Mucosa of descending colon (tissue), 3 donors: ENCODE data around the gene SLC35A2. TPM values are rescaled to one million over a fixed set of nuclear protein-coding genes. Genes with fewer than 3 reads are reported as not detected.

Experiments used
- ATAC-seq: fragments of 200-7000 bp; cut with Tn5 transposase; one replicate; pipeline ENCODE4 v1.9.1; 2020; ENCODE audit warnings: mild to moderate bottlenecking, moderate library complexity
- DNase-seq, 3 donors: peaks; one replicate each; pipeline ENCODE4 v3.0.0-alpha.2; 2020
- H3K36me3 ChIP-seq: fragments of 200-600 bp; one replicate; pipeline ENCODE4 v1.8.0; 2021; ENCODE audit warnings: low read depth, mild to moderate bottlenecking
- H3K4me1 ChIP-seq: fragments of 200-600 bp; one replicate; pipeline ENCODE4 v1.8.0; 2021; ENCODE audit warnings: low read depth, mild to moderate bottlenecking
- H3K4me3 ChIP-seq: fragments of 200-600 bp; one replicate; pipeline ENCODE4 v1.8.0; 2021; ENCODE audit warnings: mild to moderate bottlenecking
- H3K9me3 ChIP-seq: fragments of 200-600 bp; one replicate; pipeline ENCODE4 v1.8.0; 2021; ENCODE audit warnings: mild to moderate bottlenecking
- intact Hi-C, 2 donors: fragments of 100-400 bp; cut with DNase I in 1 of 2; cut with micrococcal nuclease in 1 of 2; formaldehyde crosslinking; loops; one replicate each; pipeline versions ENCODE4 v1.11.0 to v1.11.1; 2022; cut with DNase I, micrococcal nuclease
- total RNA-seq, 3 donors: library from RNA; stranded (reverse); fragmentation: NEBNext Ultra II Directional in 2 of 3; extraction: Animal tissue kit (Norgen Biotek cat#: 25700) in 2 of 3; gene quantifications; one replicate each; pipeline versions ENCODE4 v1.2.1 to v1.2.4, GENCODE V29; 2021 to 2023
- TF ChIP-seq, protein P1 (sequence below): fragments of 200-600 bp; IDR thresholded peaks from one replicate; pipeline ENCODE4 v1.8.0; 2022; ENCODE audit warnings: antibody characterized with exemption, mild to moderate bottlenecking
- donor health status: DM: no; HTN: no; CAD: no; lungs with moderate emphysema.
- donor health status: DM: no; HTN: no; CAD: no.
- donor health status: DM: no; HTN: yes; CAD: no.

Gene SLC35A2
- total RNA-seq, 3 donors from 2014 or later, result 26.4 to 62.1 (median 52.2) TPM

DNA sequence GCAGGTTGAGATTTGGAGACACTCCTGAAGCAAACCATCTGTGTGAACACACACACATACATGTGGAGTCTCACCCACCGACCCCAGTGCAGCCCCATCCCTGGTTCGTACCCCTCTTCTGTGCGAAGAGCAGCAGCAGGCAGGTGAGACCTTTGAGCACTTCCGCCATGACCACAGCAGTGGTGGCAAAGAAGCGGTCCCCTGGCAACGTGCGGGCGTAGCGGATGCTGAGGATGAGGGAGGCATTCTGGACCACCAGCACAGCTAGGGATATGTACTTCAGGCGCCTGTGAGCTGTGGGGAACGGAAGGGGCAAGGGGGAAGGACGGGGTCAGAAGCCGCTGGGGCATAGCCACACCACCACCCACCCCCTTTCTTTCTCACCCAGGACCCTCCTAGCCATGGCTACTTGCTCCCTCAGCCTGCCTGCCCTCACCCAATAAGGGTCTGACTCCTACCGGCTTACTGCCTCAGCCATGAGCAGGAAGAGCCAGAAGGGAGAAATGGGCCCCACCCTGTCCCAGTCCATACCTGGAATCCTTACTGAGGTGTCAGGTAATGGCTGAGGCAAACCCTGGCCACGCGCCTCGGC, 1.6 kb downstream of the SLC35A2 start:
- Histone ChIP-seq H3K4me1 (no peaks in the 10 kb centered on the region), H3K9me3 (no peaks in the 10 kb centered on the region), H3K4me3 (no peak overlapping the region), H3K36me3 (no peaks in the 10 kb centered on the region)
- intact Hi-C loops, result no loop called here
- DNase-seq, result peak in 1 of 3 donors; percentile 44
- TF ChIP-seq, protein P1, sequence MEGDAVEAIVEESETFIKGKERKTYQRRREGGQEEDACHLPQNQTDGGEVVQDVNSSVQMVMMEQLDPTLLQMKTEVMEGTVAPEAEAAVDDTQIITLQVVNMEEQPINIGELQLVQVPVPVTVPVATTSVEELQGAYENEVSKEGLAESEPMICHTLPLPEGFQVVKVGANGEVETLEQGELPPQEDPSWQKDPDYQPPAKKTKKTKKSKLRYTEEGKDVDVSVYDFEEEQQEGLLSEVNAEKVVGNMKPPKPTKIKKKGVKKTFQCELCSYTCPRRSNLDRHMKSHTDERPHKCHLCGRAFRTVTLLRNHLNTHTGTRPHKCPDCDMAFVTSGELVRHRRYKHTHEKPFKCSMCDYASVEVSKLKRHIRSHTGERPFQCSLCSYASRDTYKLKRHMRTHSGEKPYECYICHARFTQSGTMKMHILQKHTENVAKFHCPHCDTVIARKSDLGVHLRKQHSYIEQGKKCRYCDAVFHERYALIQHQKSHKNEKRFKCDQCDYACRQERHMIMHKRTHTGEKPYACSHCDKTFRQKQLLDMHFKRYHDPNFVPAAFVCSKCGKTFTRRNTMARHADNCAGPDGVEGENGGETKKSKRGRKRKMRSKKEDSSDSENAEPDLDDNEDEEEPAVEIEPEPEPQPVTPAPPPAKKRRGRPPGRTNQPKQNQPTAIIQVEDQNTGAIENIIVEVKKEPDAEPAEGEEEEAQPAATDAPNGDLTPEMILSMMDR, result no peak
- ATAC-seq, result no peak

DNA sequence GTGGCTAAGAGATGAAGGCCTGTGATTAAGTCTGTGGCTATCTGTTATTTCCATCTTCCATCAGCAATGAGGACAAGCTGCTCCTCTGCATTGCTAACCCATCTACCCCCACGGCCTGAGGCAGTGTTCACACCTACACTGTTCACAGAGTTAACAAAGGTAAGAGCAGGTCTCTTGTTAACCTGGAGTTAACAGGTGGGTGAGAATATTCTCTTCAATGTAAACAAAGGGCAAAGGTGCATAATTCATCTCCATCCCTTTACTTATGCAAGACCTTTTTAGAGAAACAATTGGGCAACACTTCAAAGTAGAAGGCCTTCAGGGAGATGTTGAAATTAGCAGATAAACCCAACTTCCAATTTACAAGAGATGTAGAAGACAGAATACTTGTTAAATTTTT, 2.8 kb downstream of the SLC35A2 start:
- Histone ChIP-seq H3K9me3 (no peaks in the 10 kb centered on the region), H3K36me3 (no peaks in the 10 kb centered on the region), H3K4me1 (no peaks in the 10 kb centered on the region), H3K4me3 (no peak overlapping the region)
- TF ChIP-seq, protein P1, result no peak
- intact Hi-C loops, result no loop called here
- no peak for DNase-seq
- no peak for ATAC-seq

DNA sequence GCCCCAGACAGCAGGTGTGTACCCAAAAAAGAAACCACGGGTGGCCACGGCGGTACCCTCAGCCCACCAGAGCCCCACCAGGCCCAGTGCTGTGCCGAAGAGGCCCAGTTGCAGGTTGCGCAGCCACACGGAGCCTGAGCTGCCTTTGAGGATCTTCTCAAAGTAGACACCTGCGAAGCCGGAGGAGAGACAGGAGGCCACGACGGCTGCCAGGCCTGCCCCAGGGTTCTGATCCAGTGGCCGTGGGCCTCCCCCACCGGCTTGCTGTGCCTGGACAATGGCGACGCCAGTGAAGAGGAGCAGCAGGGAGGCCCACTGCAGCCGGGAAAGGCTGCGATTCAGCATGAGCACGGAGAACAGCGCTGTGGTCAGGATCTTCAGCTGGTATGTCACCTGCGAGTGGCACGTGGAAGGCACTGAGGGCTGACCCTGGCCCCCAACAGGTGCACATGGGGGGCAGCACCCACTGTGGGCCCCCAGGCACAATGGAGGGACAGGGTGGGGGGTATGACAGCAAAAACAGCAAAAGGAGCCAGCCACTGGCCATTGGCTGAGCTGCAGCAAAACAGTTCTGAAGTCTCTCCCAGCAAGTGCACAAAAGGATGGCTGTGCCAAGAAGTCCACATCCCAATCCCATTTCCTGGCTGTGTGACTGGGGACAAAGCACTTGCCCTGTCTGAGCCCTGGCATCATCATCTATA, 6.2 kb downstream of the SLC35A2 start:
- no peaks in the 10 kb centered on the region for H3K4me1 ChIP-seq
- H3K36me3 ChIP-seq, result no peaks in the 10 kb centered on the region
- ATAC-seq (no peak), DNase-seq (no peak)
- no peak overlapping the region for H3K4me3 ChIP-seq
- intact Hi-C loops, result no loop called here
- no peaks in the 10 kb centered on the region for H3K9me3 ChIP-seq
- TF ChIP-seq, protein P1, result no peak

DNA sequence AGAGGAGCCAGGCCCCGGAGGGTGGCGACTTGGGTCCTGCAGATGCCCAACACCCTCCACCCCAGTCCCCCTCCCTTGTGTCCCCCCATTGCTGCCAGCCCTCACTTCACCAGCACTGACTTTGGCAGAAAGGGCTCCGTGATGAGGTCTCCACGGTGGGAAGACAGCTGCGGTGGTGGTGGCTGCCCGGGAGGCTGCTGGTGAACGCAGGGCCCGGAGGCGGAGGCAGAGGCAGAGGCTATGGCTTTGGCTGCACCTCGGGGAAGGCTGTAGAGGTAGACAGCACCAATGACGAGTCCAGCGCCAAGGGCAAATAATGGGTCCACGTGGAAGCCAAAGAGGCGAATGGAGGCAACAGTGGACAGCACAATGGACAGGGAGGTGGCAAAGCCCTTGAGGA, 6.8 kb downstream of the SLC35A2 start:
- intact Hi-C loops, result no loop called here
- no peaks in the 10 kb centered on the region for H3K36me3 ChIP-seq
- ATAC-seq (no peak), DNase-seq (no peak)
- H3K9me3 ChIP-seq, result no peaks in the 10 kb centered on the region
- TF ChIP-seq, protein P1, result no peak
- no peak overlapping the region for H3K4me3 ChIP-seq
- no peaks in the 10 kb centered on the region for H3K4me1 ChIP-seq

DNA sequence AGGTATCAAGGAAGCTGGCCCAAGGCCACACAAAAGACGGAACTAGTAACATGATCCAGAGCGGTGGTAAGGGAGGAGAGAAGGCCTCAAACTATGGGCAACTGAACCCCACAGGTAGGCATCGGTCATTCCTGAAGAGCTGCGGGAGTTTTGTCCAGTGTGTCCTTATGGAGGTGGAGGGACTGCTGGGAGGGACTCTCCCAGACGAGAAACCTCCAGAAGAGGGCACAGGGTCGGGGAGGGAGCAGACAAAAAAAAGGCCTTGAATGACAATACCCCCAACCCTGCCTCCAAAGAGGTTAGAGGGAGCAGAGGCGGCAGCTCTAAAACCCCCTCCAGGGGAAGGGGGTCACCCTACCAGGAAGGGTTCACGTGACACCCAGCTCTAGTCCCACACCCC, 7.3 kb downstream of the SLC35A2 start:
- TF ChIP-seq, protein P1, result no peak
- H3K4me1 ChIP-seq, result no peaks in the 10 kb centered on the region
- H3K36me3 ChIP-seq, result no peaks in the 10 kb centered on the region
- intact Hi-C loops, result no loop called here
- DNase-seq, result no peak
- H3K9me3 ChIP-seq, result no peaks in the 10 kb centered on the region
- no peak overlapping the region for H3K4me3 ChIP-seq
- no peak for ATAC-seq
